Transverse colon (tissue), 4 donors: ENCODE results near the gene CRP.

ENCODE experiments used
- EP300 ChIP-seq: sonication (generic); formaldehyde crosslinking; IDR thresholded peaks from one replicate; pipeline ENCODE4 v1.6.1; 2017; ENCODE audit warnings: antibody characterized with exemption, low read depth
- POLR2A ChIP-seq: fragments of 450-650 bp; IDR thresholded peaks from one replicate; pipeline ENCODE4 v1.6.1; 2016; ENCODE audit warnings: antibody characterized with exemption, mild to moderate bottlenecking, moderate library complexity
- POLR2AphosphoS5 ChIP-seq, 3 donors: sonication (generic); formaldehyde crosslinking; IDR thresholded peaks; one replicate each; pipeline ENCODE4 v1.6.1; 2016; ENCODE audit warnings: antibody characterized with exemption in 3 of 3
- TF ChIP-seq, protein P1 (sequence below), 5 experiments: fragments of 200-600 bp in 3 of 5; fragments of 450-650 bp in 2 of 5; sonication (generic) in 3 of 5; IDR thresholded peaks; 1 replicate in 2 of 5; 2 replicates in 3 of 5; pipeline ENCODE4 v1.5.1; 2016 to 2017; ENCODE audit warnings: antibody characterized with exemption in 5 of 5, inconsistent platforms in 3 of 5, mild to moderate bottlenecking in 2 of 5, moderate library complexity in 1 of 5

GRCh38 chr1:159705904-159706256 is 8.5 kb downstream of the CRP start:
- TF ChIP-seq, protein P1, sequence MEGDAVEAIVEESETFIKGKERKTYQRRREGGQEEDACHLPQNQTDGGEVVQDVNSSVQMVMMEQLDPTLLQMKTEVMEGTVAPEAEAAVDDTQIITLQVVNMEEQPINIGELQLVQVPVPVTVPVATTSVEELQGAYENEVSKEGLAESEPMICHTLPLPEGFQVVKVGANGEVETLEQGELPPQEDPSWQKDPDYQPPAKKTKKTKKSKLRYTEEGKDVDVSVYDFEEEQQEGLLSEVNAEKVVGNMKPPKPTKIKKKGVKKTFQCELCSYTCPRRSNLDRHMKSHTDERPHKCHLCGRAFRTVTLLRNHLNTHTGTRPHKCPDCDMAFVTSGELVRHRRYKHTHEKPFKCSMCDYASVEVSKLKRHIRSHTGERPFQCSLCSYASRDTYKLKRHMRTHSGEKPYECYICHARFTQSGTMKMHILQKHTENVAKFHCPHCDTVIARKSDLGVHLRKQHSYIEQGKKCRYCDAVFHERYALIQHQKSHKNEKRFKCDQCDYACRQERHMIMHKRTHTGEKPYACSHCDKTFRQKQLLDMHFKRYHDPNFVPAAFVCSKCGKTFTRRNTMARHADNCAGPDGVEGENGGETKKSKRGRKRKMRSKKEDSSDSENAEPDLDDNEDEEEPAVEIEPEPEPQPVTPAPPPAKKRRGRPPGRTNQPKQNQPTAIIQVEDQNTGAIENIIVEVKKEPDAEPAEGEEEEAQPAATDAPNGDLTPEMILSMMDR (IDR thresholded peaks at IDR 0.05): no peak
- no peak for TF ChIP-seq EP300
- TF ChIP-seq POLR2AphosphoS5 (IDR thresholded peaks at IDR 0.05): no peak
- TF ChIP-seq POLR2A: no peak
